Transverse colon (tissue), 4 donors: ENCODE data around the gene SLC22A24. TPM values are rescaled to one million over a fixed set of nuclear protein-coding genes. Genes with fewer than 3 reads are reported as not detected.
"Not testable (repeated sequence)": the region's sequence is repeated elsewhere in the genome, so short reads cannot be mapped to it uniquely, and the experiment has no call there.

Experiments
- DNase-seq: peaks from one replicate; pipeline ENCODE4 v3.0.0-alpha.2; 2019
- H3K27ac ChIP-seq, 4 donors: fragments of 200-600 bp; sonication (generic); 2 replicates each; pipeline ENCODE4 v1.5.1; 2016 to 2018; ENCODE audit warnings: inconsistent platforms in 4 of 4
- H3K27me3 ChIP-seq: fragments of 200-600 bp; sonication (generic); 2 replicates; pipeline ENCODE4 v1.5.1; 2017; ENCODE audit warnings: inconsistent platforms
- H3K36me3 ChIP-seq, 4 donors: fragments of 200-600 bp; sonication (generic); 2 replicates each; pipeline ENCODE4 v1.5.1; 2017 to 2019; ENCODE audit warnings: inconsistent platforms in 4 of 4
- H3K4me1 ChIP-seq, 4 donors: fragments of 200-600 bp; sonication (generic); 2 replicates each; pipeline ENCODE4 v1.5.1; 2017 to 2020; ENCODE audit warnings: inconsistent platforms in 4 of 4
- H3K4me3 ChIP-seq, 4 donors: fragments of 200-600 bp; sonication (generic); 1 replicate in 1 of 4; 2 replicates in 3 of 4; pipeline versions ENCODE4 v1.5.1 to v1.6.1; 2017 to 2019; ENCODE audit warnings: inconsistent platforms in 4 of 4
- H3K9me3 ChIP-seq, 2 donors: fragments of 200-600 bp; sonication (generic); 2 replicates each; pipeline ENCODE4 v1.5.1; 2017 to 2019; ENCODE audit warnings: inconsistent platforms in 2 of 2
- EP300 ChIP-seq: sonication (generic); formaldehyde crosslinking; IDR thresholded peaks from one replicate; pipeline ENCODE4 v1.6.1; 2017; ENCODE audit warnings: antibody characterized with exemption, low read depth
- POLR2A ChIP-seq: fragments of 450-650 bp; IDR thresholded peaks from one replicate; pipeline ENCODE4 v1.6.1; 2016; ENCODE audit warnings: antibody characterized with exemption, mild to moderate bottlenecking, moderate library complexity
- POLR2AphosphoS5 ChIP-seq, 3 donors: sonication (generic); formaldehyde crosslinking; IDR thresholded peaks; one replicate each; pipeline ENCODE4 v1.6.1; 2016; ENCODE audit warnings: antibody characterized with exemption in 3 of 3
- WGBS, 2 donors: methylation state at CpG; one replicate each; pipeline ENCODE4 v1.1.5; 2018; ENCODE audit warnings: low coverage in 1 of 2; 5-methylcytosine and 5-hydroxymethylcytosine counted together
- in situ Hi-C, 4 donors: fragments of 200-750 bp; cut with MboI; loops; one replicate each; pipeline versions ENCODE4 v1.15.0 to v1.15.1; 2017; ENCODE audit warnings: low sequenced_read_pairs in 3 of 4, low pct_ligation_motif_present in 1 of 4, low pct_unique_long_range_greater_than_20kb in 1 of 4
- intact Hi-C: fragments of 100-400 bp; cut with DNase I; formaldehyde crosslinking; loops from one replicate; pipeline ENCODE4 v1.15.1; 2023; ENCODE audit warnings: low total_unique reads
- total RNA-seq, 4 donors: library from RNA; depleted of rRNA; stranded (reverse); fragments of >200 nt; gene quantifications; one replicate each; pipeline ENCODE4 v1.1.0, GENCODE V29; 2016
- TF ChIP-seq, protein P1 (sequence below), 5 experiments: fragments of 200-600 bp in 3 of 5; fragments of 450-650 bp in 2 of 5; sonication (generic) in 3 of 5; IDR thresholded peaks; 1 replicate in 2 of 5; 2 replicates in 3 of 5; pipeline ENCODE4 v1.5.1; 2016 to 2017; ENCODE audit warnings: antibody characterized with exemption in 5 of 5, inconsistent platforms in 3 of 5, mild to moderate bottlenecking in 2 of 5, moderate library complexity in 1 of 5

The SLC22A24 gene
- total RNA-seq, 4 donors from 2014 or later, result not detected

DNA sequence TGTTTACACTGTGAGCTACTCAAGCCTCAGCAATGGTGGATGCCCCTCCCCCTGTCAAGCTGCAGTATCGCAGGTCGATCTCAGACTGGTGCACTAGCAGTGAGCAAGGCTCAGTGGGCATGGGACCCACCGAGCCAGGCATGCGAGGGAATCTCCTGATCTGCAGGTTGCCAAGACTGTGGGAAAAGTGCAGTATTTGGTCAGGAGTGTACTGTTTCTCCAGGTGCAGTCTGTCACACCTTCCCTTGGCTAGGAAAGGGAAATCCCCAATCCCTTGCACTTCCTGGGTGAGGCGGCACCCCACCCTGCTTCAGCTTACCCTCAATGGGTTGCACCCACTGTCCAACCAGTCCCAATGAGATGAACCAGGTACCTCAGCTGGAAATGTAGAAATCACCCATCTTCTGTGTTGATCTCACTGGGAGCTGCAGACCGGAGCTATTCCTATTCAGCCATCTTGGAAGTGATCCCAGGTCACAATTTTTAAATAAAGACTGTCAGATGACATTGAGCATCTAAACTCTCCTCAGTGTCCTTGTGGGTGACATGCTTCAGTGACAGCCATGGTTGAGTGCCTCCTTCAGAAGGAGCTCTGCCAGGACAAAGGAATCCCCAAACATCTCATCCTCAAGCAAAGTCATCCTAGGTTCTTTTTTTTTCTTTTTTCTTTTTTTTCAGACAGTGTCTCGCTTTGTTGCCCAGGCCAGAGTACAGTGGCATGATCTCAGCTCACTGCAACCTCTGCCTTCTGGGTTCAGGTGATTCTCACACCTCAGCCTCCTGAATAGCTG, 10.8 kb downstream of the SLC22A24 start:
- Histone ChIP-seq H3K27ac (no peak overlapping the region), H3K4me1 (no peaks in the 10 kb centered on the region), H3K9me3 (no peaks in the 10 kb centered on the region), H3K36me3 (no peaks in the 10 kb centered on the region), H3K4me3 (no peak overlapping the region), H3K27me3 (peaks cover 8% of the 10 kb centered on the region)
- no peak for TF ChIP-seq POLR2AphosphoS5 (IDR thresholded peaks at IDR 0.05)
- TF ChIP-seq, protein P1, sequence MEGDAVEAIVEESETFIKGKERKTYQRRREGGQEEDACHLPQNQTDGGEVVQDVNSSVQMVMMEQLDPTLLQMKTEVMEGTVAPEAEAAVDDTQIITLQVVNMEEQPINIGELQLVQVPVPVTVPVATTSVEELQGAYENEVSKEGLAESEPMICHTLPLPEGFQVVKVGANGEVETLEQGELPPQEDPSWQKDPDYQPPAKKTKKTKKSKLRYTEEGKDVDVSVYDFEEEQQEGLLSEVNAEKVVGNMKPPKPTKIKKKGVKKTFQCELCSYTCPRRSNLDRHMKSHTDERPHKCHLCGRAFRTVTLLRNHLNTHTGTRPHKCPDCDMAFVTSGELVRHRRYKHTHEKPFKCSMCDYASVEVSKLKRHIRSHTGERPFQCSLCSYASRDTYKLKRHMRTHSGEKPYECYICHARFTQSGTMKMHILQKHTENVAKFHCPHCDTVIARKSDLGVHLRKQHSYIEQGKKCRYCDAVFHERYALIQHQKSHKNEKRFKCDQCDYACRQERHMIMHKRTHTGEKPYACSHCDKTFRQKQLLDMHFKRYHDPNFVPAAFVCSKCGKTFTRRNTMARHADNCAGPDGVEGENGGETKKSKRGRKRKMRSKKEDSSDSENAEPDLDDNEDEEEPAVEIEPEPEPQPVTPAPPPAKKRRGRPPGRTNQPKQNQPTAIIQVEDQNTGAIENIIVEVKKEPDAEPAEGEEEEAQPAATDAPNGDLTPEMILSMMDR (IDR thresholded peaks at IDR 0.05), result no peak
- TF ChIP-seq POLR2A, result no peak
- TF ChIP-seq EP300, result no peak
- no peak for DNase-seq
- intact Hi-C loops, result no loop called here
- in situ Hi-C loops, result no loop called here
- 55% methylated on average over 7 of the region's 7 CpGs; no CpG with 5 or more reads in 1 of the 2 donors for WGBS, 2 donors

DNA sequence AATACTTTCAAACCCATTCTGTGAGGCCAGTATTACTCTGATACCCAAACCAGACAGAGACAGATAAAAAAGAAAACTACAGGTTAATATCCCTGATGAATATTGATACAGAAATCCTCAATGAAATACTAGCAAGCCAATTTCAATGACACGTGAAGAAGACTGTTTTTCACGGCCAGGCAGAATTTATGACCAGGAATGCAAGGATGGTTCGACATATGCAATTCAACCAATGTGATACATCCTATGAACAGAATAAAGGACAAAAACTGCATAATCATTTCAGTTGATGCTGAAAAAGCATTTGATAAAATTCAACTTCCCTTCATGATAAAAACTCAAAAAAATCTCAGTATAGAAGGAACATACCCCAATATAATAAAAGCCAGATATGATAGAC, 44.5 kb downstream of the SLC22A24 start:
- no peak overlapping the region for H3K27ac ChIP-seq
- DNase-seq, result no peak
- H3K4me3 ChIP-seq, result no peak overlapping the region
- in situ Hi-C loops, result no loop called here
- H3K9me3 ChIP-seq, result peaks cover 14 to 24% of the 10 kb centered on the region in 2 donors
- WGBS, 2 donors, result 64 to 96% methylated on average over 3 of the region's 3 CpGs
- intact Hi-C loops, result no loop called here
- TF ChIP-seq, protein P1 (IDR thresholded peaks at IDR 0.05), result no peak
- no peak for TF ChIP-seq EP300
- no peaks in the 10 kb centered on the region for H3K27me3 ChIP-seq
- no peaks in the 10 kb centered on the region for H3K36me3 ChIP-seq
- no peaks in the 10 kb centered on the region for H3K4me1 ChIP-seq

DNA sequence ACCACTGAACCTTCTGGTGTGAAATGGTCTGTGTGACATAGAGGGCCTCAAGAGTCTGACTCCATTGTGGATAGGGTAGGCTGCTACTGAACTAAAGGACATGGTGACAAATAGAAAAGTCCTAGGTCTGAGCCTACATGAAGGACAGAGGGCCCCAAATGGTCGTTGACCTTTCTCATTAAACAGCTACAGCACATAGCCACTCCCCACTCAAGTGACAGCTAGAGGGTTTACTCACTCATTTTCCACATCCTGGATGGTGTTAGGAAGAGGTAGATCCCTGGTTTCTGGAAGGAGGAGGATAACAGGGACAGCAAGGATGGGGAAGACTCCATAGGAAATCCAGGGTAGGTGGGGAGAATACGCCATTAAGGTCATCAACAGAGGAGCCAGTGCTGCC, 63.3 kb downstream of the SLC22A24 start:
- Histone ChIP-seq H3K27me3 (peaks cover 4% of the 10 kb centered on the region), H3K36me3 (no peaks in the 10 kb centered on the region), H3K4me3 (no peak overlapping the region), H3K27ac (no peak overlapping the region), H3K4me1 (no peaks in the 10 kb centered on the region), H3K9me3 (no peaks in the 10 kb centered on the region)
- TF ChIP-seq POLR2AphosphoS5 (IDR thresholded peaks at IDR 0.05), result no peak
- no peak for TF ChIP-seq POLR2A
- TF ChIP-seq, protein P1 (IDR thresholded peaks at IDR 0.05), result no peak
- no peak for TF ChIP-seq EP300
- in situ Hi-C loops (no loop called here), intact Hi-C loops (no loop called here)
- 60 to 88% methylated on average over 1 to 2 of the region's 2 CpGs for WGBS, 2 donors
- no peak for DNase-seq

DNA sequence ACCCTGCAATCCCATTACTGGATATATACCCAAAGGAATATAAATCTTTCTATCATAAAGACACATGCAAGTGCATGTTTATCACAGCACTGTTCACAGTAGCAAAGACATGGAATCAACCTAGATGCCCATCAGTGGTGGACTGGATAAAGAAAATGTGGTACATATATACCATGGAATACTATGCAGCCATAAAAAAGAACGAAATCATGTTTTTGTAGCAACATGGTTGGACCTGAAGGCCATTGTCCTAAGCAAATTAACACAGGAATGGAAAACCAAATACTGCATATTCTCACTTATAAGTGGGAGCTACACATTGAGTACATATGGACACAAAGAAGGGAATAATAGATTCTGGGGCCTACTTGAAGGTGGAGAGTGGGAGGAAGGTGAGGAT, 97.8 kb downstream of the SLC22A24 start:
- H3K9me3 ChIP-seq, in situ Hi-C loops, DNase-seq, H3K27ac ChIP-seq, H3K4me3 ChIP-seq, intact Hi-C loops, H3K4me1 ChIP-seq, H3K36me3 ChIP-seq, H3K27me3 ChIP-seq: not testable (repeated sequence)
- WGBS, 2 donors, result 17 to 59% methylated on average over 1 of the region's 1 CpG

DNA sequence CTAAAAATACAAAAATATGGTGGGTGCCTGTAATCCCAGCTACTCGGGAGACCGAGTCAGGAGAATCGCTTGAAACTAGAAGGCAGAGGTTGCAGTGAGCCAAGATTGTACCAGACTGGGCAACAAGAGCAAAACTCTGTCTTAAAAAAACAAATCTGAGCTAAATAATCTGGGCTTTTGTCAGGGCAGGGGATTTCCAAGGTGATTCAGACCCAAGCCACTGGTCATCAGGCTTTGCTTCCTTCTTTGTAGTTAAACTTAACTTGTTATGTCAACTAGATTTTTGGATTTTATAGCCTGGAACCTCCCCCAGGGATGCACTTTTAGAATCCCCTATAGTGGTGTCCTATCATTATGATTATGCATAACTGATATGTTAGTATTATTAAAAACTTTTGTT, 101.4 kb downstream of the SLC22A24 start:
- Histone ChIP-seq H3K4me1 (no peaks in the 10 kb centered on the region), H3K27me3 (no peaks in the 10 kb centered on the region), H3K9me3 (no peaks in the 10 kb centered on the region), H3K4me3 (no peak overlapping the region), H3K27ac (no peak overlapping the region), H3K36me3 (no peaks in the 10 kb centered on the region)
- no peak for DNase-seq
- intact Hi-C loops, result no loop called here
- no peak for TF ChIP-seq POLR2A
- no peak for TF ChIP-seq POLR2AphosphoS5 (IDR thresholded peaks at IDR 0.05)
- TF ChIP-seq, protein P1 (IDR thresholded peaks at IDR 0.05), result no peak
- no peak for TF ChIP-seq EP300
- in situ Hi-C loops, result no loop called here
- 90% methylated on average over 3 of the region's 3 CpGs; no CpG with 5 or more reads in 1 of the 2 donors for WGBS, 2 donors
